GM18508 (cell line): ENCODE results near the gene MND1.
"Not testable (repeated sequence)": the region's sequence is repeated elsewhere in the genome, so short reads cannot be mapped to it uniquely, and the experiment has no call there.

Source experiments
- ATAC-seq: cut with Tn5 transposase; IDR thresholded peaks from one replicate; pipeline ENCODE4 v1.9.1; 2021; ENCODE audit warnings: moderate number of reproducible peaks; ENCODE audit not compliant: insufficient read depth, unreplicated experiment

The MND1 gene

GRCh38 chr4:153432965-153433753 is 88.7 kb downstream of the MND1 start:
- peak; percentile 92 for ATAC-seq

- ATAC-seq: no peak
Observed at GRCh38 chr4:153433754-153434105, 89.2 kb downstream of the MND1 start.

GRCh38 chr4:153434190-153434589 is 89.7 kb downstream of the MND1 start:
- no peak for ATAC-seq

- peak; percentile 55 for ATAC-seq
Observed at GRCh38 chr4:153438916-153439756, 94.6 kb downstream of the MND1 start.

GRCh38 chr4:153439831-153440230 is 95.3 kb downstream of the MND1 start:
- no peak for ATAC-seq

GRCh38 chr4:153440475-153440874 is 96.0 kb downstream of the MND1 start:
- no peak for ATAC-seq

- no peak for ATAC-seq
Observed at GRCh38 chr4:153447175-153447905, 102.9 kb downstream of the MND1 start.

GRCh38 chr4:153448003-153448731 is 103.7 kb downstream of the MND1 start:
- ATAC-seq: no peak

- ATAC-seq: no peak
Observed at GRCh38 chr4:153449338-153449737, 104.8 kb downstream of the MND1 start.

GRCh38 chr4:153450544-153450917 is 106.0 kb downstream of the MND1 start:
- no peak for ATAC-seq

GRCh38 chr4:153451145-153451544 is 106.7 kb downstream of the MND1 start:
- ATAC-seq: not testable (repeated sequence)

GRCh38 chr4:153451911-153452657 is 107.6 kb downstream of the MND1 start:
- no peak for ATAC-seq

GRCh38 chr4:153452658-153453378 is 108.3 kb downstream of the MND1 start:
- no peak for ATAC-seq

GRCh38 chr4:153453402-153453801 is 108.9 kb downstream of the MND1 start:
- no peak for ATAC-seq

GRCh38 chr4:153458969-153459368 is 114.5 kb downstream of the MND1 start:
- no peak for ATAC-seq

GRCh38 chr4:153461549-153461948 is 117.1 kb downstream of the MND1 start:
- ATAC-seq: not testable (repeated sequence)

GRCh38 chr4:153464068-153464467 is 119.6 kb downstream of the MND1 start:
- ATAC-seq: no peak
